HL-60 (cell line): ENCODE results near the gene CCDC85A.

Source experiments
- DNase-seq, 2 experiments: peaks; one replicate each; pipeline ENCODE4 v3.0.0-alpha.2; 2010 to 2020; ENCODE audit warnings: low read depth in 1 of 2, low spot score in 1 of 2
- H3K27ac ChIP-seq: fragments of 250-450 bp; sonication (Bioruptor Pico); replicated peaks from 2 replicates; pipeline ENCODE4 v1.5.1; 2020; ENCODE audit warnings: mild to moderate bottlenecking, moderate library complexity
- H3K27me3 ChIP-seq: fragments of 250-450 bp; sonication (Bioruptor Pico); 2 replicates; pipeline ENCODE4 v1.5.1; 2021; ENCODE audit warnings: mild to moderate bottlenecking, moderate library complexity; ENCODE audit not compliant: insufficient read depth, poor library complexity, severe bottlenecking
- H3K4me3 ChIP-seq: replicated peaks from 2 replicates; pipeline ENCODE4 v1.5.1; 2011; ENCODE audit warnings: mild to moderate bottlenecking, control low read depth, low read length; ENCODE audit not compliant: insufficient read depth
- GABPA ChIP-seq: IDR thresholded peaks from 2 replicates; pipeline ENCODE4 v1.6.1; 2012; ENCODE audit warnings: low read depth
- POLR2AphosphoS5 ChIP-seq: IDR thresholded peaks from 2 replicates; pipeline ENCODE4 v1.6.1; 2012; ENCODE audit warnings: low read depth
- SPI1 ChIP-seq: IDR thresholded peaks from 2 replicates; pipeline ENCODE4 v1.6.1; 2012; ENCODE audit warnings: low read depth, mild to moderate bottlenecking, borderline replicate concordance
- TF ChIP-seq, protein P1 (sequence below): IDR thresholded peaks from 2 replicates; pipeline ENCODE4 v1.6.1; 2012; ENCODE audit warnings: low read depth; ENCODE audit not compliant: insufficient replicate concordance
- TF ChIP-seq, protein P2 (sequence below): IDR thresholded peaks from one replicate; pipeline ENCODE4 v1.5.1; 2011; ENCODE audit warnings: low read length, control low read depth, inconsistent platforms; ENCODE audit not compliant: insufficient read depth

CCDC85A gene

DNA sequence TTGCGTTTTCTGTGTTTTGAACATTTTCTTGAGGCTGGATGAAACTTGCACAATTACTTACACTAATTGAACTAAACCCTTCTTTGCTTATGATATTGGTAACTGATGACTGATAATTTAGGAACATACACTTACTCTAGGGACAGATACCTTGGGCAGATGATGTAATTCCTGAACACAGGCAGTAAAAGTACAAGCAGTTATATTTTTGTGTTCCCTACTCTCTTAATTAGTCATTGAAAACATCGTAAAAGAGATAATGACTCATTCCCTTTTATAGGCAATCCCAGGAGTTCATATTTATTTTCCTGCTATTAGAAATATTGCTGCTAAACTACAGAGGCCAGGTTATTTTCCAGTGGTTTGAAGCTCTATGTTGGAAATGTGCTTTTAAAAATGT, 46.4 kb downstream of the CCDC85A start:
- Histone ChIP-seq H3K27me3 (peaks cover 5% of the 10 kb centered on the region), H3K27ac (no peak overlapping the region), H3K4me3 (no peak overlapping the region)
- TF ChIP-seq SPI1 (no peak), POLR2AphosphoS5 (no peak), GABPA (no peak)
- TF ChIP-seq, protein P1, sequence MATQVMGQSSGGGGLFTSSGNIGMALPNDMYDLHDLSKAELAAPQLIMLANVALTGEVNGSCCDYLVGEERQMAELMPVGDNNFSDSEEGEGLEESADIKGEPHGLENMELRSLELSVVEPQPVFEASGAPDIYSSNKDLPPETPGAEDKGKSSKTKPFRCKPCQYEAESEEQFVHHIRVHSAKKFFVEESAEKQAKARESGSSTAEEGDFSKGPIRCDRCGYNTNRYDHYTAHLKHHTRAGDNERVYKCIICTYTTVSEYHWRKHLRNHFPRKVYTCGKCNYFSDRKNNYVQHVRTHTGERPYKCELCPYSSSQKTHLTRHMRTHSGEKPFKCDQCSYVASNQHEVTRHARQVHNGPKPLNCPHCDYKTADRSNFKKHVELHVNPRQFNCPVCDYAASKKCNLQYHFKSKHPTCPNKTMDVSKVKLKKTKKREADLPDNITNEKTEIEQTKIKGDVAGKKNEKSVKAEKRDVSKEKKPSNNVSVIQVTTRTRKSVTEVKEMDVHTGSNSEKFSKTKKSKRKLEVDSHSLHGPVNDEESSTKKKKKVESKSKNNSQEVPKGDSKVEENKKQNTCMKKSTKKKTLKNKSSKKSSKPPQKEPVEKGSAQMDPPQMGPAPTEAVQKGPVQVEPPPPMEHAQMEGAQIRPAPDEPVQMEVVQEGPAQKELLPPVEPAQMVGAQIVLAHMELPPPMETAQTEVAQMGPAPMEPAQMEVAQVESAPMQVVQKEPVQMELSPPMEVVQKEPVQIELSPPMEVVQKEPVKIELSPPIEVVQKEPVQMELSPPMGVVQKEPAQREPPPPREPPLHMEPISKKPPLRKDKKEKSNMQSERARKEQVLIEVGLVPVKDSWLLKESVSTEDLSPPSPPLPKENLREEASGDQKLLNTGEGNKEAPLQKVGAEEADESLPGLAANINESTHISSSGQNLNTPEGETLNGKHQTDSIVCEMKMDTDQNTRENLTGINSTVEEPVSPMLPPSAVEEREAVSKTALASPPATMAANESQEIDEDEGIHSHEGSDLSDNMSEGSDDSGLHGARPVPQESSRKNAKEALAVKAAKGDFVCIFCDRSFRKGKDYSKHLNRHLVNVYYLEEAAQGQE = no peak
- TF ChIP-seq, protein P2, sequence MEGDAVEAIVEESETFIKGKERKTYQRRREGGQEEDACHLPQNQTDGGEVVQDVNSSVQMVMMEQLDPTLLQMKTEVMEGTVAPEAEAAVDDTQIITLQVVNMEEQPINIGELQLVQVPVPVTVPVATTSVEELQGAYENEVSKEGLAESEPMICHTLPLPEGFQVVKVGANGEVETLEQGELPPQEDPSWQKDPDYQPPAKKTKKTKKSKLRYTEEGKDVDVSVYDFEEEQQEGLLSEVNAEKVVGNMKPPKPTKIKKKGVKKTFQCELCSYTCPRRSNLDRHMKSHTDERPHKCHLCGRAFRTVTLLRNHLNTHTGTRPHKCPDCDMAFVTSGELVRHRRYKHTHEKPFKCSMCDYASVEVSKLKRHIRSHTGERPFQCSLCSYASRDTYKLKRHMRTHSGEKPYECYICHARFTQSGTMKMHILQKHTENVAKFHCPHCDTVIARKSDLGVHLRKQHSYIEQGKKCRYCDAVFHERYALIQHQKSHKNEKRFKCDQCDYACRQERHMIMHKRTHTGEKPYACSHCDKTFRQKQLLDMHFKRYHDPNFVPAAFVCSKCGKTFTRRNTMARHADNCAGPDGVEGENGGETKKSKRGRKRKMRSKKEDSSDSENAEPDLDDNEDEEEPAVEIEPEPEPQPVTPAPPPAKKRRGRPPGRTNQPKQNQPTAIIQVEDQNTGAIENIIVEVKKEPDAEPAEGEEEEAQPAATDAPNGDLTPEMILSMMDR = no peak
- no peak for DNase-seq

- H3K4me3 ChIP-seq = no peak overlapping the region
- no peak for DNase-seq
- H3K27ac ChIP-seq = no peak overlapping the region
- H3K27me3 ChIP-seq = peaks cover 5% of the 10 kb centered on the region
- TF ChIP-seq GABPA = no peak
- TF ChIP-seq, protein P2 = no peak
- TF ChIP-seq POLR2AphosphoS5 = no peak
- no peak for TF ChIP-seq SPI1
- TF ChIP-seq, protein P1 = no peak
Observed at GRCh38 chr2:56231361-56231760, 47.6 kb downstream of the CCDC85A start.

GRCh38 chr2:56232912-56233311, 49.1 kb downstream of the CCDC85A start:
- DNase-seq = no peak
- H3K4me3 ChIP-seq = no peak overlapping the region
- no peak for TF ChIP-seq SPI1
- TF ChIP-seq, protein P2 = no peak
- TF ChIP-seq GABPA = no peak
- TF ChIP-seq POLR2AphosphoS5 = no peak
- TF ChIP-seq, protein P1 = no peak
- H3K27me3 ChIP-seq = peaks cover 5% of the 10 kb centered on the region
- no peak overlapping the region for H3K27ac ChIP-seq
